Measurements from ENCODE around the gene MAP1B. TPM values are rescaled to one million over a fixed set of nuclear protein-coding genes. Genes with fewer than 3 reads are reported as not detected.

MAP1B gene
- polyA plus RNA-seq: 3.3 to 5.5 TPM (median 3.6 TPM) in 3 replicates
- polyA plus RNA-seq (2011; ENCODE audit: low read depth): 3.0 TPM
- 6.5 and 8.0 TPM in 2 replicates for polyA plus RNA-seq (2011; cell fraction: cytosol; rRNA removed)
- polyA plus RNA-seq (2011; cell fraction: nucleus; rRNA removed): 26.0 and 29.5 TPM in 2 replicates
- 2.9 and 5.4 TPM in 2 replicates for polyA plus RNA-seq (2012; ENCODE audit: low replicate concordance)
- polyA minus RNA-seq: 15.2 to 26.2 TPM (median 16.9 TPM) in 3 replicates
- 29.9 TPM for polyA minus RNA-seq (2011; cell fraction: cytosol; rRNA and poly(A)+ RNA removed)
- polyA minus RNA-seq (2011; cell fraction: nucleus; rRNA and poly(A)+ RNA removed): 58.6 and 97.7 TPM in 2 replicates

DNA sequence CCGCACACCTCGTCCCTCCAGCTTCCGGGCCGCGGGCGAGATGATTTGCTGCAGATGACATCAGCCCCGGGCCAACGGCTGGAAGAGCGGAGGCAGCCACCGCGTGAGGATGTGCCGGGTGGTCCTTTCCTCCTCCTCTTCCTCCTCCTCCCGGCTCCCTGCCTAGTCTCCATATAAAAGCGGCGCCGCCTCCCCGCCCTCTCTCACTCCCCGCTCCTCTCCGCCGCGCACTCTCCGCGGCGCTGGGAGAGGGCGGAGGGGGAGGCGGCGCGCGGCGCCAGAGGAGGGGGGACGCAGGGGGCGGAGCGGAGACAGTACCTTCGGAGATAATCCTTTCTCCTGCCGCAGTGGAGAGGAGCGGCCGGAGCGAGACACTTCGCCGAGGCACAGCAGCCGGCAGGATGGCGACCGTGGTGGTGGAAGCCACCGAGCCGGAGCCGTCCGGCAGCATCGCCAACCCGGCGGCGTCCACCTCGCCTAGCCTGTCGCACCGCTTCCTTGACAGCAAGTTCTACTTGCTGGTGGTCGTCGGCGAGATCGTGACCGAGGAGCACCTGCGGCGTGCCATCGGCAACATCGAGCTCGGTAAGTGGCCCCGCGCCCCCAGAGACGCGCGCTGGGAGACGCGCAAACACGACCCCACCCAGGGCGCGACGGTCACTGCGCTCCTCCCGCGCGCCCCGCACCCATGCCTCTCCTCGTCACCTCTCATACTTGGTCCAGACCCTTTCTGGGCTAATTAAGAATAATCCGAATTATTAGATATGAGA, at the start of gene MAP1B:
TSS of gene MAP1B (plus strand) at position 345 of the 770 bp plus-strand sequence. CDS start at position 402, 57 bp downstream.
- Histone ChIP-seq H4K20me1 (ENCODE audit: control insufficient read depth, extremely low read depth, insufficient read depth, low read length) (no peaks in the 10 kb centered on the region), H2AFZ (ENCODE audit: control insufficient read depth, low read length) (peak within 1 kb of the TSS; percentile 61), H3K9me1 (ENCODE audit: control insufficient read depth, extremely low read depth, insufficient read depth, low read length) (no peaks in the 10 kb centered on the region), H3K27ac (ENCODE audit: control insufficient read depth, insufficient read depth, low read length) (no peak within 1 kb of the TSS), H3K9me3 (ENCODE audit: control insufficient read depth, low read depth, low read length) (no peaks in the 10 kb centered on the region), H3K36me3 (ENCODE audit: control insufficient read depth in 2 of 2, extremely low read depth in 1 of 2, insufficient read depth in 2 of 2, low read length in 2 of 2) (peaks cover 0 to 1% of the 10 kb centered on the region in 2 experiments), H3K4me3 (ENCODE audit: control insufficient read depth in 2 of 3, extremely low read depth in 1 of 3, insufficient read depth in 2 of 3, low read depth in 1 of 3, low read length in 3 of 3) (peak within 1 kb of the TSS; percentile 52 to 79 (median 67)), H3K27me3 (ENCODE audit: control insufficient read depth, extremely low read depth, insufficient read depth, low read length) (peaks cover 17% of the 10 kb centered on the region), H3K9ac (ENCODE audit: control insufficient read depth, extremely low read depth, insufficient read depth, low read length) (peak within 1 kb of the TSS; percentile 60), H3K4me1 (ENCODE audit: control insufficient read depth, extremely low read depth, insufficient read depth, low read length) (peaks cover 2% of the 10 kb centered on the region), H3K4me2 (ENCODE audit: control insufficient read depth, extremely low read depth, insufficient read depth, low read depth, low read length) (peak within 1 kb of the TSS; percentile 88), H3K79me2 (ENCODE audit: control insufficient read depth, insufficient read depth, low read length) (no peaks in the 10 kb centered on the region)
- no peak for DNase-seq (ENCODE audit: low read depth, low spot score)
- no peak for FAIRE-seq
- dilution Hi-C loops (cut with MboI; ENCODE audit: extremely low pct_ligation_motif_present, low sequenced_read_pairs): no loop called here
- TF ChIP-seq, protein P1, sequence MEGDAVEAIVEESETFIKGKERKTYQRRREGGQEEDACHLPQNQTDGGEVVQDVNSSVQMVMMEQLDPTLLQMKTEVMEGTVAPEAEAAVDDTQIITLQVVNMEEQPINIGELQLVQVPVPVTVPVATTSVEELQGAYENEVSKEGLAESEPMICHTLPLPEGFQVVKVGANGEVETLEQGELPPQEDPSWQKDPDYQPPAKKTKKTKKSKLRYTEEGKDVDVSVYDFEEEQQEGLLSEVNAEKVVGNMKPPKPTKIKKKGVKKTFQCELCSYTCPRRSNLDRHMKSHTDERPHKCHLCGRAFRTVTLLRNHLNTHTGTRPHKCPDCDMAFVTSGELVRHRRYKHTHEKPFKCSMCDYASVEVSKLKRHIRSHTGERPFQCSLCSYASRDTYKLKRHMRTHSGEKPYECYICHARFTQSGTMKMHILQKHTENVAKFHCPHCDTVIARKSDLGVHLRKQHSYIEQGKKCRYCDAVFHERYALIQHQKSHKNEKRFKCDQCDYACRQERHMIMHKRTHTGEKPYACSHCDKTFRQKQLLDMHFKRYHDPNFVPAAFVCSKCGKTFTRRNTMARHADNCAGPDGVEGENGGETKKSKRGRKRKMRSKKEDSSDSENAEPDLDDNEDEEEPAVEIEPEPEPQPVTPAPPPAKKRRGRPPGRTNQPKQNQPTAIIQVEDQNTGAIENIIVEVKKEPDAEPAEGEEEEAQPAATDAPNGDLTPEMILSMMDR (optimal IDR thresholded peaks at IDR 0.05 in 1 of 3, IDR thresholded peaks at IDR 0.05 in 1 of 3, conservative IDR thresholded peaks at IDR 0.05 in 1 of 3; ENCODE audit: extremely low read depth in 1 of 3, insufficient read depth in 2 of 3, low read length in 3 of 3): no peak
- TF ChIP-seq EZH2 (IDR thresholded peaks at IDR 0.05; ENCODE audit: low read length): peak; percentile 48

DNA sequence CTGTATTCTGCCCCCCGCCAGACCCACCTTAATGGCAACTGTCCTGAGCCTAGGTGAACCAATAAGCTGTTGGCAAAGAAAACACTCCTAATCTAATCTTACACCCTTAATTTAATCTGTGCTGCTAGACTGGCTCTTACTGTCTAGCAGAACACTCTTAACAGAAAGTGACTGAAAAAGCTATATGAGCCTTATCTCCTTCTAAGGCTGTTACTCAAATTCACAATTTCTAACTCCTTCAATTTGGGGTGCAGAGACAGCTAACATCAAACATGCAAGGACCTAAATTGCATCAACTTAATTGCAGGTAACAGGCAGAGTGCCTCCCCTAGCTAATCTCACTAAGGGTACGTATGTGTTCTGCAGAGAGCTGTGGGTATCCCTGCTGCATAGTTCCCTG, 49.5 kb upstream of the MAP1B start:
- H3K9me3 ChIP-seq (ENCODE audit: control insufficient read depth, low read depth, low read length): no peaks in the 10 kb centered on the region
- no peak for TF ChIP-seq EZH2 (IDR thresholded peaks at IDR 0.05; ENCODE audit: low read length)
- TF ChIP-seq, protein P1 (optimal IDR thresholded peaks at IDR 0.05 in 1 of 3, IDR thresholded peaks at IDR 0.05 in 1 of 3, conservative IDR thresholded peaks at IDR 0.05 in 1 of 3; ENCODE audit: extremely low read depth in 1 of 3, insufficient read depth in 2 of 3, low read length in 3 of 3): no peak
- FAIRE-seq: no peak
- H3K9ac ChIP-seq (ENCODE audit: control insufficient read depth, extremely low read depth, insufficient read depth, low read length): no peak overlapping the region
- no peak overlapping the region for H3K4me3 ChIP-seq (ENCODE audit: control insufficient read depth in 2 of 3, extremely low read depth in 1 of 3, insufficient read depth in 2 of 3, low read depth in 1 of 3, low read length in 3 of 3)
- no peaks in the 10 kb centered on the region for H3K4me1 ChIP-seq (ENCODE audit: control insufficient read depth, extremely low read depth, insufficient read depth, low read length)
- H2AFZ ChIP-seq (ENCODE audit: control insufficient read depth, low read length): no peak overlapping the region
- H3K27me3 ChIP-seq (ENCODE audit: control insufficient read depth, extremely low read depth, insufficient read depth, low read length): peaks cover 9% of the 10 kb centered on the region
- H3K4me2 ChIP-seq (ENCODE audit: control insufficient read depth, extremely low read depth, insufficient read depth, low read depth, low read length): no peak overlapping the region
- H3K27ac ChIP-seq (ENCODE audit: control insufficient read depth, insufficient read depth, low read length): no peak overlapping the region
- no peaks in the 10 kb centered on the region for H3K79me2 ChIP-seq (ENCODE audit: control insufficient read depth, insufficient read depth, low read length)
- H3K9me1 ChIP-seq (ENCODE audit: control insufficient read depth, extremely low read depth, insufficient read depth, low read length): no peaks in the 10 kb centered on the region
- H3K36me3 ChIP-seq (ENCODE audit: control insufficient read depth in 2 of 2, extremely low read depth in 1 of 2, insufficient read depth in 2 of 2, low read length in 2 of 2): no peaks in the 10 kb centered on the region
- DNase-seq (ENCODE audit: low read depth, low spot score): no peak
- H4K20me1 ChIP-seq (ENCODE audit: control insufficient read depth, extremely low read depth, insufficient read depth, low read length): no peaks in the 10 kb centered on the region
- dilution Hi-C loops (cut with MboI; ENCODE audit: extremely low pct_ligation_motif_present, low sequenced_read_pairs): no loop called here
